ENCODE results near the gene ZNF575.

The ZNF575 gene

GRCh38 chr19:43532962-43533545, at the start of gene ZNF575:
Gene ZNF575 (plus strand): TSS chr19:43533188. CDS start chr19:43534423, 1,235 bp downstream.
- peak within 1 kb of the TSS; percentile 64 for H3K4me3 ChIP-seq (replicated peaks; ENCODE audit: low read depth, low read length)
- H3K36me3 ChIP-seq (ENCODE audit: control insufficient read depth, insufficient read depth, low read length) = no peaks in the 10 kb centered on the region; the same call in 1 of the 2 replicates
- TF ChIP-seq CTCF (IDR thresholded peaks at IDR 0.05; ENCODE audit: insufficient read depth, low read length, poor library complexity, severe bottlenecking) = no peak
- peak; percentile 94 for DNase-seq (ENCODE audit: extremely low read depth, insufficient read length)
- H3K27me3 ChIP-seq (replicated peaks; ENCODE audit: control insufficient read depth, insufficient read depth, low read length) = no peaks in the 10 kb centered on the region

DNA sequence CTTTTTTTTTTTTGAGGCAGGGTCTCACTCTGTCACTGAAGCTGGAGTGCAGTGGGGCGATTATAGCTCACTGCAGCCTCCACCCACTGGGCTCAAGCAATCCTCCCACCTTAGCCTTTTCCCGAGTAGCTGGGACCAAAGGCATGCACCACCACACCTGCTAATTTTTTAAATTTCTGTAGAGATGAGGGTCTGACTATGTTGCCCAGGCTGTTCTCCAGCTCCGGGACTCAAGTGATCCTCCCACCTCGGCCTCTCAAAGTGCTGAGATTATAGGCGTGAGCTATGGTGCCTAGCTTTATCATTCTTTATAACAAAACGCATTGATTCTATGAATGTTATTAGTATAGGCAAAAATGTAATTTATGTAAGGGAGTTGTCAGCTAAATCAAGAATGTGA, 49.7 kb upstream of the ZNF575 start:
- no peak for DNase-seq (ENCODE audit: extremely low read depth, insufficient read length)
- H3K27me3 ChIP-seq (replicated peaks; ENCODE audit: control insufficient read depth, insufficient read depth, low read length) = no peaks in the 10 kb centered on the region
- no peaks in the 10 kb centered on the region for H3K36me3 ChIP-seq (ENCODE audit: control insufficient read depth, insufficient read depth, low read length)
- H3K4me3 ChIP-seq (replicated peaks; ENCODE audit: low read depth, low read length) = no peak overlapping the region
- TF ChIP-seq CTCF (IDR thresholded peaks at IDR 0.05; ENCODE audit: insufficient read depth, low read length, poor library complexity, severe bottlenecking) = no peak

DNA sequence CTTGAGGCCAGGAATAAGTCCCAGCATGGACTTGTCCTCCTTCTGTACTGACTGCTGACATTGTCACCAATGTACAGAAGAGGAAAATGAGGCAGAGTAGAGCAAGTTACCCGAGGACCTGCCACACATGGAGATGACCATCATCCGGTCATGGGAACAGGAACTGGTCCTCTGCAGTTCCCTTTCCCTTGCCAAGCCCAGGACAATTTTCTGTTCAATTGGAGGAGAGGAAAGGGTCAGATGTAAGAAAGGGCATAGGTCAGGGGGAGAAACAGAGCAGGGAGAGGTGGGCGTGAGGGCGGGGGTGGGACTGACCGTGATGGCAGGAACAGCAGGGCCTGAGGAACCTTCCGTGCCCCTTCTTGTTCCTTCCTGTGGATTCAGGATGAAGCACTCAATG, 47.0 kb upstream of the ZNF575 start:
- DNase-seq (ENCODE audit: extremely low read depth, insufficient read length) = no peak
- Histone ChIP-seq H3K36me3 (ENCODE audit: control insufficient read depth, insufficient read depth, low read length) (no peaks in the 10 kb centered on the region), H3K4me3 (replicated peaks; ENCODE audit: low read depth, low read length) (no peak overlapping the region), H3K27me3 (replicated peaks; ENCODE audit: control insufficient read depth, insufficient read depth, low read length) (no peaks in the 10 kb centered on the region)
- no peak for TF ChIP-seq CTCF (IDR thresholded peaks at IDR 0.05; ENCODE audit: insufficient read depth, low read length, poor library complexity, severe bottlenecking)

DNA sequence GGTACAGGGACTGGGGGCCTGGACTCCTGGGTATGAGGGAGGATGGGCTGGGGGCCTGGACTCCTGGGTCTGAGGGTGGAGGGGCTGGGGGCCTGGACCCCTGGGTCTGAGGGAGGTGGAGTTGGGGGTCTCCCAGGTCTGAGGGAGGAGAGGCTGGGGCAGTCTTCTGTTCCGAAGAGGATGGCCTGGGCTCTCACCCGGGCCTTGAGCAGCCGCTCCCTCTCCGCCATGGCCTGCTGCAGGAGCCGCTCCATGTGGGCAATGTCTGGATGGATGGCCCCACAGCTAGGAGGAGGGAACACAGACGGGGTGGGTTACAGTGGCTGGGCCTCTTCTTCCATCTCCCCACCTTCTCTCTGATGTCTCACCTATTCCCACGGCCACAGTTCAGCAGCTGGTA, 46.6 kb upstream of the ZNF575 start:
- no peaks in the 10 kb centered on the region for H3K27me3 ChIP-seq (replicated peaks; ENCODE audit: control insufficient read depth, insufficient read depth, low read length)
- no peak for TF ChIP-seq CTCF (IDR thresholded peaks at IDR 0.05; ENCODE audit: insufficient read depth, low read length, poor library complexity, severe bottlenecking)
- no peaks in the 10 kb centered on the region for H3K36me3 ChIP-seq (ENCODE audit: control insufficient read depth, insufficient read depth, low read length)
- H3K4me3 ChIP-seq (replicated peaks; ENCODE audit: low read depth, low read length) = no peak overlapping the region
- no peak for DNase-seq (ENCODE audit: extremely low read depth, insufficient read length)

- DNase-seq (ENCODE audit: extremely low read depth, insufficient read length) = no peak
- no peak overlapping the region for H3K4me3 ChIP-seq (replicated peaks; ENCODE audit: low read depth, low read length)
- H3K36me3 ChIP-seq (ENCODE audit: control insufficient read depth, insufficient read depth, low read length) = no peaks in the 10 kb centered on the region
- no peaks in the 10 kb centered on the region for H3K27me3 ChIP-seq (replicated peaks; ENCODE audit: control insufficient read depth, insufficient read depth, low read length)
- TF ChIP-seq CTCF (IDR thresholded peaks at IDR 0.05; ENCODE audit: insufficient read depth, low read length, poor library complexity, severe bottlenecking) = no peak
These were observed 44.8 kb upstream of the ZNF575 start for GRCh38 chr19:43488179-43488578.

DNA sequence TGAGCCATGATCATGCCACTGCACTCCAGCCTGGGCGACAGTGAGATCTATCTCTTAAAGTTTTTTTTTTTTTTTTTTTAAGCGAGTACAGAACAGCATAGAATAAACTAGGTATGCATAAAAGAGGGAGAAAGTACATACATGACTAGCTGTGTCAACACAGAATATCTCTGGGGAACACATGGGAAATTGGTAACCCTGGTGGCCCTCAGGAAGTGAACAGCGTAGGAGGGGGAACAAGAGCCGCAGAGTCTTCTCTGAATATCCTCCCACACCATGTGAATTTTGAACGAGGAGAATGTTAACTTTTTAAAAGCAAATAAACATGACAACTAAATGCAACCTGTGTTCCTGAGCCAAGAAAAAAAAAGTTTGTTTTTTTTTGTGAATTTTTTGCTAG, 43.7 kb upstream of the ZNF575 start:
- Histone ChIP-seq H3K27me3 (replicated peaks; ENCODE audit: control insufficient read depth, insufficient read depth, low read length) (no peaks in the 10 kb centered on the region), H3K36me3 (ENCODE audit: control insufficient read depth, insufficient read depth, low read length) (no peaks in the 10 kb centered on the region), H3K4me3 (replicated peaks; ENCODE audit: low read depth, low read length) (no peak overlapping the region)
- DNase-seq (ENCODE audit: extremely low read depth, insufficient read length) = no peak
- TF ChIP-seq CTCF (IDR thresholded peaks at IDR 0.05; ENCODE audit: insufficient read depth, low read length, poor library complexity, severe bottlenecking) = no peak
